Measurements from ENCODE around the gene TMEM184B. TPM values are rescaled to one million over a fixed set of nuclear protein-coding genes. Genes with fewer than 3 reads are reported as not detected.

Gene TMEM184B
- total RNA-seq, 6 experiments from 2014 or later = 104 to 125 (median 111) TPM

DNA sequence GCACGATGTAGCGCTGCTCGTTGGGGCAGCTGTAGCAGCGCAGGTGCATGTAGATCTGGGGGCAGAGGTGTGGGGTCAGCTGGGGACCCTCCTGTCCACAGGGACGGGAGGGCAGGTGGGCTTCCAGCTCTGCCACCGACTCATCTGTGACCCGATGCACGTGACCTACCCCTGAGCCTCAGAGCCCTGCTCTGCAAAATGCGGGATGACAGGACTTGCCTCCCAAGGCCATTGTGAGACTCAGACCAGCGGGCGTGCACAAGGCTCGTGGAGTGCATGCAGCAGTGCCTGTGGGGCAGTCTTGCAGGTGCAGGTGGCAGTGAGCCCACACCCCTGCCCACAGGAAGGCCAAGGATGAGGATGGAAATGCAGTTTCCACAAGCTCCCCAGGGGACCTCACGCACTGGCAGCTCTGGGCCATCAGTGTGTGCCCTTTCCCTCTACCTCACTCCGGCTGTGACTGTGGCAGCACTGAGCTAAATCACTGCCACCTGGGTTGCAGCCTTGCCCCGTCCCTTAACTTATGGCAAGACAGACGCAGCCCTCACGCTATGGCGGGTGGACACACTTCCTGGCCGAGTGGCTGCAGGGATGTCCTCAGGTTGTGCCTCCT lies 26.7 kb downstream of the TMEM184B start:
- TF ChIP-seq, protein P1, sequence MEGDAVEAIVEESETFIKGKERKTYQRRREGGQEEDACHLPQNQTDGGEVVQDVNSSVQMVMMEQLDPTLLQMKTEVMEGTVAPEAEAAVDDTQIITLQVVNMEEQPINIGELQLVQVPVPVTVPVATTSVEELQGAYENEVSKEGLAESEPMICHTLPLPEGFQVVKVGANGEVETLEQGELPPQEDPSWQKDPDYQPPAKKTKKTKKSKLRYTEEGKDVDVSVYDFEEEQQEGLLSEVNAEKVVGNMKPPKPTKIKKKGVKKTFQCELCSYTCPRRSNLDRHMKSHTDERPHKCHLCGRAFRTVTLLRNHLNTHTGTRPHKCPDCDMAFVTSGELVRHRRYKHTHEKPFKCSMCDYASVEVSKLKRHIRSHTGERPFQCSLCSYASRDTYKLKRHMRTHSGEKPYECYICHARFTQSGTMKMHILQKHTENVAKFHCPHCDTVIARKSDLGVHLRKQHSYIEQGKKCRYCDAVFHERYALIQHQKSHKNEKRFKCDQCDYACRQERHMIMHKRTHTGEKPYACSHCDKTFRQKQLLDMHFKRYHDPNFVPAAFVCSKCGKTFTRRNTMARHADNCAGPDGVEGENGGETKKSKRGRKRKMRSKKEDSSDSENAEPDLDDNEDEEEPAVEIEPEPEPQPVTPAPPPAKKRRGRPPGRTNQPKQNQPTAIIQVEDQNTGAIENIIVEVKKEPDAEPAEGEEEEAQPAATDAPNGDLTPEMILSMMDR (IDR thresholded peaks at IDR 0.05) = no peak
- no peak for DNase-seq
- Mint-ChIP-seq H3K27me3 (ENCODE audit: insufficient read depth) (peaks cover 2% of the 10 kb centered on the region; the same call in 1 of the 2 replicates), H3K9me3 (no peaks in the 10 kb centered on the region), H3K27ac (no peak overlapping the region), H3K4me1 (ENCODE audit: low read depth) (peaks cover 20% of the 10 kb centered on the region), H3K4me3 (no peak overlapping the region), H3K36me3 (ENCODE audit: low read depth) (peaks cover 26% of the 10 kb centered on the region)

DNA sequence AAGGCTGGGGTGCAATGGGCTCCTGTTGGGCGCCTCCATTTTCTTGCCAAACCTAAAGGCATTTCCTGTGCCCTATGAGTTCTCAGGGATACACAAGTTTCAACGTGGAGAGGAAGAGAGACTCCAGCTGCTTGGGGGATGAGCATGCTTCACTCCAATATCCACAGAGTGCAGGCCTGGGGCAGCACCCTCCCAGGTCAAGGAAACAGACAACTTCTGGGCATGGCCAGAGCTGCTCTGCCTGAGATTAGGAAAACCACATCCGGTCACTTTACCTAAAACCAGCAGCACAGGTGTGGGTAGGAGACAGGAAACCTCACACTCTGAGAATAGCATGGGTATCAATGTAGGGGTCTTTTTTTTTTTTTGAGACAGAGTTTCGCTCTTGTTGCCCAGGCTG lies 28.7 kb downstream of the TMEM184B start:
- Mint-ChIP-seq H3K27me3 (ENCODE audit: insufficient read depth) (peaks cover 2% of the 10 kb centered on the region), H3K4me1 (ENCODE audit: low read depth) (peaks cover 41% of the 10 kb centered on the region), H3K36me3 (ENCODE audit: low read depth) (peaks cover 23% of the 10 kb centered on the region), H3K4me3 (no peak overlapping the region), H3K27ac (peak overlapping the region; percentile 62), H3K9me3 (no peaks in the 10 kb centered on the region)
- no peak for DNase-seq
- TF ChIP-seq, protein P1 (IDR thresholded peaks at IDR 0.05) = no peak

DNA sequence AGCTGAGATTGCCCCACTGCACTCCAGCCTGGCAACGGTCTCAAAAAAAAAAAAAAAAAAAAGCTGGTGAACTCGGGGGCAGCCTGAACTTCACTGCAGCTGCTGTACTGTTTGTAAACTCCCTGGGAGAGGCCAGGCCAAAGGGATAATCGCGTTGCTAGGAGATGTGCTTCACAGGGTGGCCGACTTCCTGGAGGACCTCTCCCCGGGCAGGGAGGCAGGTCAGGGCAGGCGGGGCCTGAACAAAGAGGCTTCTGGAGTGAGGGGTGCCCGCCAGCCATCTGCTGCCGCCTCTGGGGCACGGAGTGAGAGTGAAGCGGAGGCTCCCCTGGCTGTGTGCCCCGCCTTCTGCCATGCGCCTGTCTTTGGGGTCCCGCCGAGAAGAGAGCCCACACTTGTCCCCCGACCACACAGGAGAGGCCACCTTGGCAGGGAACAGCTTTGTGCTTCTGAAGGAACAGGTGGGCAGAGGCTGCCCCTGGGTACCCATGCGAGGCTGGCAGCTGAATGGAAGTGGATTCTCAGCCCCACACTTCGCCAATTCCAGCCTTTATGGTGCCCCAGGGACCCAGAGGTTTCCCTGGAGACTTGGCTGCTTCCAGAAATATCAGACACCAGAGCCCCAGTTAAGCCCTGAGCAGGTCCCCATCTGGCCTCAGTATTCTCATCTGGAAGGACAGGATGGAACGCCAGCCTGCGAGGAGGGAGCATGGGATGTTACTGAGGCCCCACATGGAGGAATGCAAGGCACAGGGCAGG lies 29.6 kb downstream of the TMEM184B start:
- Mint-ChIP-seq H3K27me3 (ENCODE audit: insufficient read depth) (no peaks in the 10 kb centered on the region; the same call in 1 of the 2 replicates), H3K4me3 (no peak overlapping the region), H3K4me1 (ENCODE audit: low read depth) (peaks cover 50% of the 10 kb centered on the region), H3K9me3 (no peaks in the 10 kb centered on the region), H3K36me3 (ENCODE audit: low read depth) (peaks cover 20% of the 10 kb centered on the region), H3K27ac (peak overlapping the region; percentile 62)
- TF ChIP-seq, protein P1 (IDR thresholded peaks at IDR 0.05) = no peak
- no peak for DNase-seq

DNA sequence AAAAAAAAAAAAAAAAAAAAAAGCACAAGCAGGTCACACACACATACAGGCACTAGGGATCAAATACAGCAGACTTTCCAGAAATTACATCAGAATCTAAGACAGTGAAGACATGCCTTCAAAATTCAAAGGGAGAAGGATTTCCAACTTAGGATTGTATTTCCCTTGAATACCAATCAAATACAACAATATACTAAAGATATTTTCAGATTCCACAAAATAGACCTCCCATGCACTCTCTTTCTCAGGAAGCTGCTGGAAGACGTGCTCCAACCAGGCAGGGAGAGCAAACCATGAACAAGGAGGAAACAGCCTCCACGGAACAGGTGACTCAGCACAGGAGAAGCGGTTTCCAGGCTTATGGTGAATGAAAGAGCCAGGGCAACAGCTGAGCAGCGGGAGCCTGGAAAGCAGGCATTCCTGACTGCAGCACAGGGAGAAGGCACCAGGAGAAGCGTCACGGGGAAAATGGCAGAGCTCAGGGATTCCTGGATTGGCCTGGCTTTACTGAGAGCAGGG lies 32.0 kb downstream of the TMEM184B start:
- Mint-ChIP-seq H3K4me3 (peak overlapping the region; percentile 80), H3K27ac (peak overlapping the region; percentile 100), H3K9me3 (no peaks in the 10 kb centered on the region), H3K36me3 (ENCODE audit: low read depth) (peaks cover 33% of the 10 kb centered on the region), H3K27me3 (ENCODE audit: insufficient read depth) (peaks cover 2% of the 10 kb centered on the region; the same call in 1 of the 2 replicates), H3K4me1 (ENCODE audit: low read depth) (peaks cover 60% of the 10 kb centered on the region)
- TF ChIP-seq, protein P1 (IDR thresholded peaks at IDR 0.05) = no peak
- peak; percentile 82 for DNase-seq

DNA sequence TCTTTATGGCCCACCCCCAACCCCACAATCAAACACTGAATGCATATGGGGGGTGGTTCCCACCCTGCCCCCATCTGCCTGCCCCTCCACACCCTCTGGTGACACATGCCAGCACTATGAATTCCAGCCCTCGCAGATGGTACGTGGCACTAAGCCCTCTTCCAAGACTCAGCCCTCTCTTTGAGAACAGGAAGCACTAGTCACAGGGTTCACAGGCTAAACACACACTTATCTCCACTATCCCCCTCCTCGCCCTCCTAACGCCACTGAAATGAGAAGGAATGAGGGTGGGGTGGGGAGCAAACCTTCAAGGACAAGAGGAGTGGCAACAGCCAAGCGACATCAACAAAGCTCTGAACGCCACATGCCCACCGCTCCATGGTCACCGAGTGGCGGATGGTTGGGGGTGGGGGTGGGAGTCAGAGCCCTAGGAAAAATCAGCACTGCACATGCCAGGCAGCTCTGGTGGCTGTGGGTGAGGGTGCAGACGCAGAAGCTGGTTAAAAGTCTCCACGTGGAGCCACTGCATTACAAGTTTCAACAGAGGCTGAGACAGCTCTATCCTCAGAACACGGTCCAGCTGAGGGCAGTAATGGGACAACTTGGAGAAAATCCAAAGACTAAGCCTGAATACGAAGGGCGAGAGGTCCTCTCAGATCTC lies 33.6 kb downstream of the TMEM184B start:
- DNase-seq = peak; percentile 96
- peaks cover 2% of the 10 kb centered on the region; the same call in 1 of the 2 replicates for H3K27me3 Mint-ChIP-seq (ENCODE audit: insufficient read depth)
- peak overlapping the region; percentile 100 for H3K27ac Mint-ChIP-seq
- peak overlapping the region; percentile 80 for H3K4me3 Mint-ChIP-seq
- no peaks in the 10 kb centered on the region for H3K9me3 Mint-ChIP-seq
- TF ChIP-seq, protein P1 (IDR thresholded peaks at IDR 0.05) = peak; percentile 54
- peaks cover 75% of the 10 kb centered on the region for H3K4me1 Mint-ChIP-seq (ENCODE audit: low read depth)
- H3K36me3 Mint-ChIP-seq (ENCODE audit: low read depth) = peaks cover 47% of the 10 kb centered on the region
